RWPE2 (cell line): ENCODE results near the gene CST4.
"Not testable (repeated sequence)": the region's sequence is repeated elsewhere in the genome, so short reads cannot be mapped to it uniquely, and the experiment has no call there.

Experiments
- ATAC-seq: fragments of 200-7000 bp; cut with Tn5 transposase; 3 replicates; pipeline ENCODE4 v1.9.1; 2021; ENCODE audit warnings: low read depth
- DNase-seq: peaks from one replicate; pipeline ENCODE4 v3.0.0-alpha.2; 2020; ENCODE audit warnings: low spot score
- H3K27ac ChIP-seq: fragments of 450-650 bp; 2 replicates; pipeline ENCODE4 v1.5.1; 2017; ENCODE audit warnings: mild to moderate bottlenecking; ENCODE audit not compliant: poor library complexity, severe bottlenecking
- H3K27me3 ChIP-seq: fragments of 250-450 bp; sonication (Bioruptor Pico); 2 replicates; pipeline ENCODE4 v1.5.1; 2021; ENCODE audit warnings: mild to moderate bottlenecking, moderate library complexity; ENCODE audit not compliant: insufficient read depth, poor library complexity, severe bottlenecking
- H3K36me3 ChIP-seq: fragments of 250-450 bp; sonication (Bioruptor Pico); 2 replicates; pipeline ENCODE4 v1.5.1; 2020; ENCODE audit warnings: low read depth, mild to moderate bottlenecking, moderate library complexity
- H3K4me1 ChIP-seq: fragments of 250-450 bp; sonication (Bioruptor Pico); 2 replicates; pipeline ENCODE4 v1.5.1; 2021; ENCODE audit warnings: mild to moderate bottlenecking, moderate library complexity; ENCODE audit not compliant: insufficient read depth, poor library complexity, severe bottlenecking
- H3K4me3 ChIP-seq: fragments of 250-450 bp; sonication (Bioruptor Pico); 2 replicates; pipeline ENCODE4 v1.5.1; 2021; ENCODE audit warnings: mild to moderate bottlenecking, moderate library complexity; ENCODE audit not compliant: severe bottlenecking
- H3K9me3 ChIP-seq: fragments of 250-450 bp; sonication (Bioruptor Pico); 2 replicates; pipeline ENCODE4 v1.5.1; 2021; ENCODE audit warnings: mild to moderate bottlenecking, moderate library complexity; ENCODE audit not compliant: severe bottlenecking
- CTCF ChIP-seq: fragments of 450-650 bp; IDR thresholded peaks from one replicate; pipeline ENCODE4 v1.5.1; 2017; ENCODE audit warnings: mild to moderate bottlenecking, moderate library complexity; ENCODE audit not compliant: poor library complexity, severe bottlenecking

Gene CST4

GRCh38 chr20:23664954-23665353, 23.9 kb downstream of the CST4 start:
- Histone ChIP-seq H3K9me3 (no peaks in the 10 kb centered on the region), H3K27ac (no peak overlapping the region), H3K4me1 (no peaks in the 10 kb centered on the region), H3K27me3 (no peaks in the 10 kb centered on the region), H3K4me3 (no peak overlapping the region), H3K36me3 (no peaks in the 10 kb centered on the region)
- ATAC-seq (no peak), DNase-seq (no peak)
- TF ChIP-seq CTCF, result no peak

- H3K4me1 ChIP-seq, H3K27me3 ChIP-seq: not testable (repeated sequence)
Observed at GRCh38 chr20:23664046-23664445, 24.8 kb downstream of the CST4 start.

GRCh38 chr20:23663180-23663579, 25.7 kb downstream of the CST4 start:
- no peak for ATAC-seq
- no peak for DNase-seq
- Histone ChIP-seq H3K36me3 (no peaks in the 10 kb centered on the region), H3K4me3 (no peak overlapping the region), H3K27me3 (no peaks in the 10 kb centered on the region), H3K9me3 (no peaks in the 10 kb centered on the region), H3K4me1 (no peaks in the 10 kb centered on the region), H3K27ac (no peak overlapping the region)
- no peak for TF ChIP-seq CTCF

More at GRCh38 chr20:23664046-23664445, 24.8 kb downstream of the CST4 start:
- H3K27ac ChIP-seq, H3K9me3 ChIP-seq, H3K4me3 ChIP-seq, H3K36me3 ChIP-seq, ATAC-seq, DNase-seq: not testable (repeated sequence)

GRCh38 chr20:23662276-23662870, 26.5 kb downstream of the CST4 start:
- Histone ChIP-seq H3K9me3 (no peaks in the 10 kb centered on the region), H3K27me3 (no peaks in the 10 kb centered on the region), H3K27ac (no peak overlapping the region), H3K4me1 (no peaks in the 10 kb centered on the region), H3K36me3 (no peaks in the 10 kb centered on the region), H3K4me3 (no peak overlapping the region)
- DNase-seq (no peak), ATAC-seq (no peak)
- TF ChIP-seq CTCF, result no peak

- ATAC-seq (no peak), DNase-seq (no peak)
- no peaks in the 10 kb centered on the region for H3K27me3 ChIP-seq
- H3K27ac ChIP-seq, result no peak overlapping the region
- TF ChIP-seq CTCF, result no peak
- no peak overlapping the region for H3K4me3 ChIP-seq
- H3K4me1 ChIP-seq, result no peaks in the 10 kb centered on the region
- no peaks in the 10 kb centered on the region for H3K36me3 ChIP-seq
- no peaks in the 10 kb centered on the region for H3K9me3 ChIP-seq
Observed at GRCh38 chr20:23661002-23661429, 27.8 kb downstream of the CST4 start.
